ENCODE measurements around the gene SLC5A10.

SLC5A10 gene

GRCh38 chr17:19004421-19005136 is 52.6 kb downstream of the SLC5A10 start, which contains the start of gene FAM83G:
Gene FAM83G (minus strand): TSS chr17:19004764. CDS start chr17:19004041, 723 bp downstream.
- peak; percentile 92 for DNase-seq

GRCh38 chr17:19005137-19005773 is 53.3 kb downstream of the SLC5A10 start:
- DNase-seq, result no peak

- DNase-seq, result no peak
These were observed 53.9 kb downstream of the SLC5A10 start for GRCh38 chr17:19005789-19006430.

GRCh38 chr17:19006698-19007097 is 54.7 kb downstream of the SLC5A10 start:
- no peak for DNase-seq

- DNase-seq, result no peak
These were observed 58.0 kb downstream of the SLC5A10 start for GRCh38 chr17:19009970-19010369.

- no peak for DNase-seq
These were observed 59.0 kb downstream of the SLC5A10 start for GRCh38 chr17:19010729-19011505.

- DNase-seq, result no peak
These were observed 59.6 kb downstream of the SLC5A10 start for GRCh38 chr17:19011581-19011980.

- DNase-seq, result no peak
These were observed 60.5 kb downstream of the SLC5A10 start for GRCh38 chr17:19012171-19013080.

GRCh38 chr17:19013226-19013625 is 61.3 kb downstream of the SLC5A10 start:
- no peak for DNase-seq

- DNase-seq, result no peak
These were observed 62.1 kb downstream of the SLC5A10 start for GRCh38 chr17:19013806-19014627.

- DNase-seq, result no peak
These were observed 62.8 kb downstream of the SLC5A10 start for GRCh38 chr17:19014628-19015215.

- no peak for DNase-seq
These were observed 63.5 kb downstream of the SLC5A10 start for GRCh38 chr17:19015428-19015827.

GRCh38 chr17:19016297-19016696 is 64.3 kb downstream of the SLC5A10 start:
- DNase-seq, result no peak

- DNase-seq, result no peak
These were observed 64.9 kb downstream of the SLC5A10 start for GRCh38 chr17:19016881-19017280.

GRCh38 chr17:19017401-19017800 is 65.4 kb downstream of the SLC5A10 start:
- no peak for DNase-seq

GRCh38 chr17:19017804-19018599 is 66.0 kb downstream of the SLC5A10 start:
- DNase-seq, result no peak

- DNase-seq, result no peak
These were observed 66.6 kb downstream of the SLC5A10 start for GRCh38 chr17:19018600-19018950.

- no peak for DNase-seq
These were observed 67.3 kb downstream of the SLC5A10 start for GRCh38 chr17:19019041-19019941.

GRCh38 chr17:19020016-19020415 is 68.1 kb downstream of the SLC5A10 start:
- no peak for DNase-seq

Measured in activated CD8-positive, alpha-beta memory T cell treated with anti-CD3 and anti-CD28 coated beads, Interleukin-2, amount 50 U/mL, for 48 hours (primary cell).